Measurements from ENCODE around the gene C4B.
A peak's percentile ranks its signal among the peaks of the same experiment; 100 is the strongest.
"Not testable (repeated sequence)": the region's sequence is repeated elsewhere in the genome, so short reads cannot be mapped to it uniquely, and the experiment has no call there.

Gene C4B

DNA sequence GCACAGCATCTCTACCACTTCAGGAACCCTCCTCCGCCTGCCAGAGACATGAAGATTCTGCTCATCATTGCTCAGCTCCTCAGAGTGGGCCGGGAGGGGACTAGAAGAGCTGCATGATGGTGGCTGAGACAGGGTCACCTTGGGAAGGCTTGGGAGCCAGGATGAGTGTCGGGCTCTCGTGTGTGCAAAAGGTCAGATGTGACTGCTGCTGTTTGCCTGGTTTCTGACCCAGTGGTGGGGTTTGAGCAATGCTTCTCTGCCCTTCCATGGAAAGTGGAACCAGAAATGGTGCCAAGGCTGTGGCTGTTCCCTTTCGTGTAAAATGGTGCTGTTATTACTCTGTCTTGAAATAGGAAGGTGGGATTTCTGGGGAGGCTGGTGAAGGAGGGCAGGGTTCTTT, 33.6 kb upstream of the C4B start:
- not testable (repeated sequence) for DNase-seq

DNA sequence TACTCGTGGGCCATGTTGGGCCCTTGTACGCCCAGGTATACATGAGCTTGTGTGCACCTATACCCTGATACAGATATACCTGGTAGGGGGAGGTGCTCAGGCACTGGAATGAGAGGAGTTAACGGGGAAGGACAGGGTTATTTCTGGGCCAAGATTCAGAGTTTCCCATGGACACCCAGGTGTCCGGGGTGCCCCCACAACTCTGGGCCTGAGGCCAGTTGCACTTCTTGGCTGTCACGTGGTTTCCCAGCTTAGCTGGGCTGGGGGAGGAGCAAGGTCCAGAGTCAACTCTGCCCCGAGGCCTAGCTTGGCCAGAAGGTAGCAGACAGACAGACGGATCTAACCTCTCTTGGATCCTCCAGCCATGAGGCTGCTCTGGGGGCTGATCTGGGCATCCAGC, 32.9 kb upstream of the C4B start, which contains the start of gene C4A:
C4A (plus strand) TSS at position 314 of the 400 bp plus-strand sequence; CDS start at position 365, 51 bp downstream.
- DNase-seq: not testable (repeated sequence)

DNA sequence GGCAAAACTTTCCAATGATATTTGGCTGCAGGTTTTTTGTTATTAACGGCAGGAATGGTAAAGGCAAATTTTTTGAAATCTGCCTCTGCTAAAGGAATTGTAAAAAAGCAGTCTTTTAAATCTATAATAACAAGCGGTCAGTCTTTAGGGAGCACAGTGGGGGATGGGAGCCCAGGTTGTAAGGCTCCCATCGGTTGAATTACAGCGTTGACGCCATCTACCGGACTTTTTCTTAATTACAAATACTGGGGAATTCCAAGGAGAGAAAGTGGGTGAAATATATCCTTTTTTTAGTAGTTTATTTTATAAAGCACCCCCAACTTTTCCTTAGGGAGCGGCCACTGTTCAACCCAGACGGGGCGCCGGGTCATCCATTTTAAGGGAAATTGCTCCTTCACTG, 25.2 kb upstream of the C4B start:
- DNase-seq: not testable (repeated sequence)

DNA sequence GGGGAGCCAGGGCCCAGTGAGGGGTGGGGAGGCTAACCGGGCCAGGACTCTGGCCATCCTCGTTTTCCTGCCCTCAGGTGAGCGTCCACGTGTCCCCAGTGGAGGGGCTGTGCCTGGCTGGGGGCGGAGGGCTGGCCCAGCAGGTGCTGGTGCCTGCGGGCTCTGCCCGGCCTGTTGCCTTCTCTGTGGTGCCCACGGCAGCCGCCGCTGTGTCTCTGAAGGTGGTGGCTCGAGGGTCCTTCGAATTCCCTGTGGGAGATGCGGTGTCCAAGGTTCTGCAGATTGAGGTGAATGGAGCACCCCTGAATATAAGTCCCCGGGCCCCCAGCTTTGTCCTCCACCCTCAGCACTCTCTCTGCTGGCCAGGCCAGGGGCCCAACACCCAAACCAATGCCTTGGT, 20.2 kb upstream of the C4B start:
- not testable (repeated sequence) for DNase-seq

DNA sequence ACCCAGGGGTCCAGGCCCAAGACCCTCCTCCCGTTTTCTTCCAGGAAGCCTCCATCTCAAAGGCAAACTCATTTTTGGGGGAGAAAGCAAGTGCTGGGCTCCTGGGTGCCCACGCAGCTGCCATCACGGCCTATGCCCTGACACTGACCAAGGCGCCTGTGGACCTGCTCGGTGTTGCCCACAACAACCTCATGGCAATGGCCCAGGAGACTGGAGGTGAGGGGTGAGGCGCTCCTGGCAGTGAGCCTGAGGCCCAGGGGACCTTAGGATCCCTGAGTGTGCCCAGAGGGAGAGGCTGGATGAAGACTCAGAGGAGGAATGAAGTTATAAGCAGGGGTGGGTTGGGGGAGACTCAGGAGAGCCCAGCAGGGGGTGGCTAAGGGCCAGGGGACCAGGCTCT, 18.2 kb upstream of the C4B start:
- DNase-seq: not testable (repeated sequence)

DNA sequence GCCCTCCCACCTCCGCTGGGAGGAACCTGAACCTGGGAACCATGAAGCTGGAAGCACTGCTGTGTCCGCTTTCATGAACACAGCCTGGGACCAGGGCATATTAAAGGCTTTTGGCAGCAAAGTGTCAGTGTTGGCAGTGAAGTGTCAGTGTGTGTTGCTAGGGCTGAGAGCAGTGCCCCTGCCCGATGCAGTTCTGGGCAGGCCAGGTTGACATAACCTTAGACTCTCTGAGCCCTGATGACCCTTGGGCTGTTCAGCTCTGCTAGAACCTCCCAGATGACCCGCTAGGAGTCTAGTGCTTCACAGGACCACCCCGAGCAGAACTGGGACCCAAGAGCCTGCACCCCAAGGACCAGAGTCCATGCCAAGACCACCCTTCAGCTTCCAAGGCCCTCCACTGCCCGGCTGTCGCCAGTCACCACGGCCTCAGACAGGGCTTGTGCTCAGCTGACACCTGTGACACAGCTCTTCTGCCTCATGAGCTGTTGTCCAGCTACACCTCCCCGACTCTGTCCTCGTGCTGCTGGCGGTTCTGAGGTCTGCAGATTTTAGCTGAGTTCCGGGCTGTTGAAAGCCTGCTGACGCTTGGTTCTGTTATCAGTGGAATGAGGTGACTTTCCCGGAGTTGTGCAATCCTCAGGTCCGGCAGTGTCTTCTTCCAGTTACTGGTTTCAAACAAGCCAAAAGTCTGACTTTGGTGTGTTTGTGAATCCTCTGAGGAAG, 11.9 kb upstream of the C4B start:
- not testable (repeated sequence) for DNase-seq

DNA sequence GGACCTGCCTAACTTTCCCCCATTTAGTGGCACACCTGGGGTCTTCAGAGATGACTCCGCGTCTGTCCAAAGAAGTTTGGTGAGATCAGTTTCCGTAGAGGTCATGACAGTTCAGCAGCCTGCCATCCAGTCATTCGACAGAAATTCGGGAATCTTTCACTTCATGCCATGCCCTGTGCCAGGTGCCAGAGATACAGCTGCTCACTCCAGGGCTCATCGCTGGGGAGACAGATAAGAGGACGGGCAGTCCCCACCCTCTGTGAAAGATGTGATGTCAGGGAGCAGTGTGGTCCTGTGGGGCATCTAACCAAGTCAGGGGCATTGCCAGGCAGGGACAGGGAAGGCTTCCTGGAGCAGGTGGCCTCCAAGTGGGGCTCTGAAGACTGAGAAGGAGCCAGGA, 11.3 kb upstream of the C4B start:
- DNase-seq: not testable (repeated sequence)

DNA sequence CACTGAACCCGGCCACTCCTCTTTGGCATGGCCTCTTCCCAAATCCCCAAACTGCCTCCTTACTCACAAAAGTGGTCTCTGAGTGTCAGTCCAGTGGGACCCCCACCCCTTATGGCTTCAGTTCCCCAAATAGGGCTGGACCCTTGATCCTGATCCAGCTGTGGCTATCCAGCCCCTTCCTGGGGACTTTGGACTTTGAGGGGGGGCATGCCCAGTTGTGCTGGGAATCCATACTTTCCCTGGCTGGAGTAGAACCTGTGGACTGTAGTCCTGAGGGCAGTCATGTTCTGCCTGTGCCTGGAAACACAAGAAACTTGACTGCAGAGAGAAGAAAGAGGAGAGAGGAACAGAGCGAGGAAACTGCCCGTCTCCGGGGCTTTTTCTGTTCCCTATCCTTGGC, 10.2 kb upstream of the C4B start:
- not testable (repeated sequence) for DNase-seq

DNA sequence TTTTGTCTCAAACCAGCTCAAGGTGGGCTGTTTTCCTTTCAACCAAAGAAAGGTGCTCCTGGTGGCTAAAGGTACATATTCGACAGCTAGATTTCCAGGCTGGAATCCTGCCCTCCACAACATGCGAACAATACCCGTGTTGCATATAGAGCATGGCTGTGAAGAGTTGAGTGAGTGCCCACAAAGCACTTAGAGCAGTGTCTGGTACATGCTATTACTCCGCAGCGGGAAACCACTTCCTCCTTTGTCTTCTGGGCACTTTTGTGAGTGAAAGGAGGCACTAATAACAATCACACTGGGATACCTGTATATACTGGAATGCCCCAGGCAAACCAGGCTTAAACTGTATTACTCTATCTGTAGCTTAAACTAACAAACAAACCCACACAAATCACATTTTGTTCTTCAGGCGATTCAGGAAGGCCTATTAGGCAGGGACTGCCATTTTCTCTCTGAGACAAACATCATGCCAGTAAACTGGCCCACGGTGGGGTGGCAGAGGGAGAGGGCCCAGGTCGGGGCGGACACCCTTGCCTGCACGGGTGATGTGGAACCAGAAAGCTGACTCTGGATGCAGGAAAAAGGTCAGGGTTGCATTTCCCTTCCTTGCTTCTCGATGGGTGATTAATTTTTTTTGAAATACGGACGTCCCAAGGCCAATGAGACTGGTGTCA, 9.6 kb upstream of the C4B start:
- DNase-seq: not testable (repeated sequence)

DNA sequence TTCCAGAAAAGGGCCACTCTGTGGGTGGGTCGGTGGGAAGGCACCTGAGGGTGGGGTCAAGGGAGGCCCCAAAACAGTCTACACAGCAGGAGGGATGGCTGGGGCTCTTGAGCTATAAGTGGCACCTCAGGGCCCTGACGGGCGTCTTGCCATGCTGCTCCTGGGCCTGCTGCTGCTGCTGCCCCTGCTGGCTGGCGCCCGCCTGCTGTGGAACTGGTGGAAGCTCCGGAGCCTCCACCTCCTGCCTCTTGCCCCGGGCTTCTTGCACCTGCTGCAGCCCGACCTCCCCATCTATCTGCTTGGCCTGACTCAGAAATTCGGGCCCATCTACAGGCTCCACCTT, 9.1 kb upstream of the C4B start:
- DNase-seq: not testable (repeated sequence)

DNA sequence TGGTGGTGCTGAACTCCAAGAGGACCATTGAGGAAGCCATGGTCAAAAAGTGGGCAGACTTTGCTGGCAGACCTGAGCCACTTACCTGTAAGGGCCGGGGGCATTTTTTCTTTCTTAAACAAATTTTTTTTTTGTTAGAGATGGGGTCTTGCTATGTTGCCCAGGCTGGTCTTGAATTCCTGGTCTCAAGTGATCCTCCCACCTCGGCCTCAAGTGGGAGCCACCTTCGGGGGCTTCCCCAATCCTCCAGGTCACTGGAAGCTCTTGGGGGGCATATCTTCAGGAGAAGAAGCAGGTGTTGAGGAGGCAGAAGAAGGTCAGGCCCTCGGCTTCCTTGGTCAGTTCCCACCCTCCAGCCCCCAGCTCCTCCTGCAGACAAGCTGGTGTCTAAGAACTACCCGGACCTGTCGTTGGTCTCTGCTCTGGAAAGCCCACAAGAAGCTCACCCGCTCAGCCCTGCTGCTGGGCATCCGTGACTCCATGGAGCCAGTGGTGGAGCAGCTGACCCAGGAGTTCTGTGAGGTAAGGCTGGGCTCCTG, 8.5 kb upstream of the C4B start:
- DNase-seq: not testable (repeated sequence)

DNA sequence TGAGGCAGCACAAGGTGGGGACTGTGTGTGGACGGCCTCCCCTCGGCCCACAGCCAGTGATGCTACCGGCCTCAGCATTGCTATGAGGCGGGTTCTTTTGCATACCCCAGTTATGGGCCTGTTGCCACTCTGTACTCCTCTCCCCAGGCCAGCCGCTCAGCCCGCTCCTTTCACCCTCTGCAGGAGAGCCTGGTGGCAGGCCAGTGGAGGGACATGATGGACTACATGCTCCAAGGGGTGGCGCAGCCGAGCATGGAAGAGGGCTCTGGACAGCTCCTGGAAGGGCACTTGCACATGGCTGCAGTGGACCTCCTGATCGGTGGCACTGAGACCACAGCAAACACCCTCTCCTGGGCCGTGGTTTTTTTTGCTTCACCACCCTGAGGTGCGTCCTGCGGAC, 7.5 kb upstream of the C4B start:
- DNase-seq: not testable (repeated sequence)

DNA sequence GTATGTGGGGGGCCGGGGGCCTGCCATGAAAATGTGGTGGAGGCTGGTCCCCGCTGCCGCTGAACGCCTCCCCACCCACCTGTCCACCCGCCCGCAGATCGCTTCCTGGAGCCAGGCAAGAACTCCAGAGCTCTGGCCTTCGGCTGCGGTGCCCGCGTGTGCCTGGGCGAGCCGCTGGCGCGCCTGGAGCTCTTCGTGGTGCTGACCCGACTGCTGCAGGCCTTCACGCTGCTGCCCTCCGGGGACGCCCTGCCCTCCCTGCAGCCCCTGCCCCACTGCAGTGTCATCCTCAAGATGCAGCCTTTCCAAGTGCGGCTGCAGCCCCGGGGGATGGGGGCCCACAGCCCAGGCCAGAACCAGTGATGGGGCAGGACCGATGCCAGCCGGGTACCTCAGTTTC, 6.6 kb upstream of the C4B start:
- DNase-seq: not testable (repeated sequence)

DNA sequence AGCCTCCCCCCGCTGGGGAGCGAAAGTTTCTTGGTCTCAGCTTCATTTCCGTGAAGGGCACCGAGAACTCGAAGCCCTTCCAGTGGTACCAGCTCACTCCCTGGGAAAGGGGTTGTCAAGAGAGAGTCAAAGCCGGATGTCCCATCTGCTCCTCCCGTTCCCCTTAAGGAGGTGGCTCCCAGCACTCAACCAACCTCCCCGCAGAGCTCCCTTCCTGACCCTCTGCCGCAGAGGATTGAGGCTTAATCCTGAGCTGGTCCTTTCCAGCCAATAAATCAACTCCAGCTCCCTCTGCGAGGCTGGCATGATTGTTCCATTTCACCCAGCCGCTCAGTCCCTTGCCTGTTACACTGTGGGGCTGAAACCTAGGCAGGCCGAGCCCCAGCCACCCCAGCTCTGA, 6.0 kb upstream of the C4B start:
- not testable (repeated sequence) for DNase-seq

DNA sequence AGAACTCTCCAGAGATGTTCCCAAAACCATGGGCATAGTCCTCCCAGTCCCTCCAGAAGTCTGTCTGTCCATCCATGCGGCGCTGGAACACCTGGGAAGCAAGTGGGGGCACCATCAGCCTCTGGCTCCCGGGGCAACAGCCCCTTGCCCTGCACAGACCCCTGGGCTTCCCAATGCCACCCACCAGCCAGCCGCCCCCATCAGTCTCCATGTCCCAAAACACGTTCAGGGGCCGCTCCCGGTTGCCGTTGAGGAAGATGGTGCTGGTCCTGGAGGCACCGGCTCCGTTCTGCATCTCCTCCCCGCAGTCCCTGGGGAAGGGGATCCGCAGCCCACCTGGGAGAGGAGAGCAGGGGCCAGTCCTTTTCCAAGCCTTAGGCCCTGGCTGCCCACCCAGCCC, 5.1 kb upstream of the C4B start:
- not testable (repeated sequence) for DNase-seq

DNA sequence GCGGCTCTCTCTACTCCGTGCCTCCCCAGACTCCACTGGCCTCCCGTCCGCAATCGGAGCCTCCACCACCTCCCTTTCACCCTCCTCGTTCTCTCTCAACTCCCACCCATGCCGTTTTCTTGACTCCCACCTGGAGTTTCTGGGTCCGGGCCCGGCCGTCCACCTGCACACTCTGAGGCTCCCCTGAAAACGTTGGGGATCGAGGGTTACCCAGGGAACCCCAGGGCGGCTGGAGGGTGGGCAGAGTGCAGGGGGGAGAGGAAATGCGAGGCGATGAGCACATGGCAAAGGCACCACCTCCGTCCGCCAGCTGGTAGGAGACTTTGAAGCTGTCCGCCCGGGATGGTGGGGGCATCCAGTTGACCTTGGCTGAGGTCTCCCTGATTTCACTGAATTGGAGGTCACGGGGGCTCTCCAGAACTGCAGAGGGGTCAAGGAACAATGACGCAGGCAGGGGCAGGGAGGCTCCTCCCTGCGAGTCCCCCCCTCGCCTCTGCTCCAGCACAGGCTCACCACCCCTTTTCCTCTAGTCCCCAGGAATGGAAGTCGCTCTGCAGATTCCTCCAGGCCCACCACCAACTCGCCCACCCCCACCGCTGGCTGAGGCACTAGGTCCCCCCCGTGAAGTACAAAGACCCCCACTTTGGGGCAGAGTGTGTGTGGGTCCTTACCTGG, 3.6 kb upstream of the C4B start:
- not testable (repeated sequence) for DNase-seq

DNA sequence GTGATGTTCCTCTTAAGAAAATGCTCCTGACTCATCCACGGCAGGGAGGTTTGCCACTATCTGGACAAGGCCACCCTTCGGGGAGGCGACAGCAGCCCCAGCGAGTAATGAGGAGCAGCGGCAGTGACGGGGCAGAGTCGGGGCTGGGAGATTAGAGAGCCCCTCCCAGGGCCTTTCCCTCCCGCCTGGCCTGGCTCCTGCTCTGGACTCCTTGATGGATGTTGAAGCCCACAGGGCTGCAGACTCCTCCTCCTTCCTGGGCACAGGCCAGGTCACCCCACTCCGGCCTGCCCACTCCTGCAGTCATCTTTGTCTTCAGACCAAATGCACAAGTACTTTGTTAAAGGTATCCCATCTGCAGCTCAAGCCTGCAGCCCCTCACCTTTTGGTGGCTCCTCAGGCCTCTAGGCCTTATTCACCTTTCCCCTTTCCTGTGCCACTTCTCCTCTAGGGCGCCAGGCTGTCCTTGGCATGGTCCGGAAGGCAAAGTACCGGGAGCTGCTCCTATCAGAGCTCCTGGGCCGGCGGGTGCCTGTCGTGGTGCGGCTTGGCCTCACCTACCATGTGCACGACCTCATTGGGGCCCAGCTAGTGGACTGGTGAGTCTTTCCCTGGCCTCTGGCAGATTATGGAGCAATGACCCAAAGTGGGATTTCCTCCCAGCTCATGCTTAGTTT, 1.5 kb upstream of the C4B start:
- peak in 5 of 51 donors; percentile 16 to 42 (median 36) for DNase-seq

DNA sequence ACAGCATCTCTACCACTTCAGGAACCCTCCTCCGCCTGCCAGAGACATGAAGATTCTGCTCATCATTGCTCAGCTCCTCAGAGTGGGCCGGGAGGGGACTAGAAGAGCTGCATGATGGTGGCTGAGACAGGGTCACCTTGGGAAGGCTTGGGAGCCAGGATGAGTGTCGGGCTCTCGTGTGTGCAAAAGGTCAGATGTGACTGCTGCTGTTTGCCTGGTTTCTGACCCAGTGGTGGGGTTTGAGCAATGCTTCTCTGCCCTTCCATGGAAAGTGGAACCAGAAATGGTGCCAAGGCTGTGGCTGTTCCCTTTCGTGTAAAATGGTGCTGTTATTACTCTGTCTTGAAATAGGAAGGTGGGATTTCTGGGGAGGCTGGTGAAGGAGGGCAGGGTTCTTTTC, 857 bp upstream of the C4B start:
- not testable (repeated sequence) for DNase-seq

DNA sequence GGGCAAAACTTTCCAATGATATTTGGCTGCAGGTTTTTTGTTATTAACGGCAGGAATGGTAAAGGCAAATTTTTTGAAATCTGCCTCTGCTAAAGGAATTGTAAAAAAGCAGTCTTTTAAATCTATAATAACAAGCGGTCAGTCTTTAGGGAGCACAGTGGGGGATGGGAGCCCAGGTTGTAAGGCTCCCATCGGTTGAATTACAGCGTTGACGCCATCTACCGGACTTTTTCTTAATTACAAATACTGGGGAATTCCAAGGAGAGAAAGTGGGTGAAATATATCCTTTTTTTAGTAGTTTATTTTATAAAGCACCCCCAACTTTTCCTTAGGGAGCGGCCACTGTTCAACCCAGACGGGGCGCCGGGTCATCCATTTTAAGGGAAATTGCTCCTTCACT, 7.5 kb downstream of the C4B start:
- not testable (repeated sequence) for DNase-seq

DNA sequence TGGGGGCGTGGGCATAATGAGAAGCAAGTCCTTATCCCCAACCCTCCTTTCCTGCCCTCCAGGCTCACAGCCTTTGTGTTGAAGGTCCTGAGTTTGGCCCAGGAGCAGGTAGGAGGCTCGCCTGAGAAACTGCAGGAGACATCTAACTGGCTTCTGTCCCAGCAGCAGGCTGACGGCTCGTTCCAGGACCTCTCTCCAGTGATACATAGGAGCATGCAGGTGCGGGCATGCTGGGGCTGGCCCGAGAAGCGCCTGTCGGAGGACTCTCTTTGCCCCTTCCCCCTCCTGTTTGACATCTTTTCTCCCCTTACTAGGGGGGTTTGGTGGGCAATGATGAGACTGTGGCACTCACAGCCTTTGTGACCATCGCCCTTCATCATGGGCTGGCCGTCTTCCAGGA, 14.0 kb downstream of the C4B start:
- DNase-seq: not testable (repeated sequence)

DNA sequence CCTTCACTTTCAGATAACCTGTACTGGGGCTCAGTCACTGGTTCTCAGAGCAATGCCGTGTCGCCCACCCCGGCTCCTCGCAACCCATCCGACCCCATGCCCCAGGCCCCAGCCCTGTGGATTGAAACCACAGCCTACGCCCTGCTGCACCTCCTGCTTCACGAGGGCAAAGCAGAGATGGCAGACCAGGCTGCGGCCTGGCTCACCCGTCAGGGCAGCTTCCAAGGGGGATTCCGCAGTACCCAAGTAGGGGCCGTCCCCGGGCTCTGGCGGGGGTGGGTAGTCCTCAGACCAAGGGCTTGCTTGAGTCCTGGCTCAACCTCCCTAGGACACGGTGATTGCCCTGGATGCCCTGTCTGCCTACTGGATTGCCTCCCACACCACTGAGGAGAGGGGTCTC, 15.0 kb downstream of the C4B start:
- DNase-seq: not testable (repeated sequence)
